CD4-positive, alpha-beta T cell (primary cell): Measurements from ENCODE around the gene KCNMA1. TPM values are rescaled to one million over a fixed set of nuclear protein-coding genes. Genes with fewer than 3 reads are reported as not detected.

ENCODE experiments used
- ATAC-seq: fragments of 200-7000 bp; cut with Tn5 transposase; one replicate; pipeline ENCODE4 v1.10.0; 2022; ENCODE audit warnings: mild to moderate bottlenecking; ENCODE audit not compliant: poor library complexity
- CTCF ChIA-PET: fragments of 350-600 bp; sonication (Branson Sonifier 250); formaldehyde crosslinking; loops from one replicate; lab custom pipeline; 2021; ENCODE audit warnings: antibody characterized with exemption, inconsistent platforms; lab: Charles Lee
- POLR2A ChIA-PET: fragments of 350-600 bp; sonication (Branson Sonifier 250); formaldehyde crosslinking; loops from one replicate; lab custom pipeline; 2021; ENCODE audit warnings: antibody characterized with exemption, inconsistent platforms; lab: Charles Lee
- DNase-seq, 14 experiments: peaks; one replicate each; pipeline ENCODE4 v3.0.0-alpha.2; 2013 to 2020; ENCODE audit warnings: mixed read lengths in 2 of 14
- H3K27ac ChIP-seq, 2 donors: one replicate each; pipeline versions ENCODE4 v1.5.1 to v1.7.0; 2013; ENCODE audit warnings: low read length in 2 of 2, low read depth in 1 of 2, mild to moderate bottlenecking in 1 of 2
- H3K27me3 ChIP-seq, 2 experiments: 1 replicate in 1 of 2; 2 replicates in 1 of 2; pipeline versions ENCODE4 v1.6.1 to v1.7.0; 2013; ENCODE audit warnings: low read length in 2 of 2, control low read depth in 1 of 2, mild to moderate bottlenecking in 1 of 2, moderate library complexity in 1 of 2; ENCODE audit not compliant: insufficient read depth in 2 of 2, control insufficient read depth in 1 of 2
- H3K36me3 ChIP-seq: one replicate; pipeline ENCODE4 v1.6.1; 2013; ENCODE audit warnings: low read length, control low read depth; ENCODE audit not compliant: insufficient read depth
- H3K4me1 ChIP-seq: one replicate; pipeline ENCODE4 v1.6.1; 2013; ENCODE audit warnings: low read length, control low read depth; ENCODE audit not compliant: insufficient read depth
- H3K4me3 ChIP-seq: one replicate; pipeline ENCODE4 v1.5.1; 2013; ENCODE audit warnings: mild to moderate bottlenecking, low read length, moderate library complexity
- H3K9me3 ChIP-seq, 2 experiments: 1 replicate in 1 of 2; 2 replicates in 1 of 2; pipeline versions ENCODE4 v1.6.1 to v1.7.0; 2013; ENCODE audit warnings: low read length in 2 of 2, mild to moderate bottlenecking in 2 of 2, control low read depth in 1 of 2, moderate library complexity in 1 of 2; ENCODE audit not compliant: control insufficient read depth in 1 of 2, insufficient read depth in 1 of 2
- H3K27ac Mint-ChIP-seq: one replicate; pipeline ENCODE4 v1.8.0; 2020; ENCODE audit warnings: mixed read lengths
- H3K27me3 Mint-ChIP-seq: one replicate; pipeline ENCODE4 v1.8.0; 2021; ENCODE audit warnings: mixed read lengths
- H3K36me3 Mint-ChIP-seq: one replicate; pipeline ENCODE4 v1.8.0; 2021; ENCODE audit warnings: low read depth, mixed read lengths
- H3K4me1 Mint-ChIP-seq: one replicate; pipeline ENCODE4 v1.8.0; 2021; ENCODE audit warnings: low read depth, mixed read lengths
- H3K4me3 Mint-ChIP-seq: one replicate; pipeline ENCODE4 v1.8.0; 2020; ENCODE audit warnings: mild to moderate bottlenecking, mixed read lengths
- H3K9me3 Mint-ChIP-seq: one replicate; pipeline ENCODE4 v1.8.0; 2020; ENCODE audit warnings: mixed read lengths
- intact Hi-C, 2 experiments: fragments of 100-400 bp; cut with DNase I in 1 of 2; cut with micrococcal nuclease in 1 of 2; formaldehyde crosslinking; loops; one replicate each; pipeline versions ENCODE4 v1.15.1 to v1.9.0; 2023 to 2025; cut with DNase I, micrococcal nuclease
- total RNA-seq, 174 experiments: library from RNA in 2 of 174; stranded (reverse) in 2 of 174; gene quantifications; one replicate each; pipeline ENCODE4 v1.2.3 and lab custom pipeline; 2021 to 2026
- TF ChIP-seq, protein P1 (sequence below): fragments of 200-600 bp; IDR thresholded peaks from one replicate; pipeline ENCODE4 v1.8.0; 2022; ENCODE audit warnings: antibody characterized with exemption, mild to moderate bottlenecking

Gene KCNMA1
- total RNA-seq, 2 experiments from 2014 or later, result not detected

GRCh38 chr10:77459905-77460304 lies 177.7 kb downstream of the KCNMA1 start:
- no peaks in the 10 kb centered on the region for H3K9me3 ChIP-seq
- no peak overlapping the region for H3K27ac Mint-ChIP-seq
- DNase-seq (no peak), ATAC-seq (no peak)
- TF ChIP-seq, protein P1, sequence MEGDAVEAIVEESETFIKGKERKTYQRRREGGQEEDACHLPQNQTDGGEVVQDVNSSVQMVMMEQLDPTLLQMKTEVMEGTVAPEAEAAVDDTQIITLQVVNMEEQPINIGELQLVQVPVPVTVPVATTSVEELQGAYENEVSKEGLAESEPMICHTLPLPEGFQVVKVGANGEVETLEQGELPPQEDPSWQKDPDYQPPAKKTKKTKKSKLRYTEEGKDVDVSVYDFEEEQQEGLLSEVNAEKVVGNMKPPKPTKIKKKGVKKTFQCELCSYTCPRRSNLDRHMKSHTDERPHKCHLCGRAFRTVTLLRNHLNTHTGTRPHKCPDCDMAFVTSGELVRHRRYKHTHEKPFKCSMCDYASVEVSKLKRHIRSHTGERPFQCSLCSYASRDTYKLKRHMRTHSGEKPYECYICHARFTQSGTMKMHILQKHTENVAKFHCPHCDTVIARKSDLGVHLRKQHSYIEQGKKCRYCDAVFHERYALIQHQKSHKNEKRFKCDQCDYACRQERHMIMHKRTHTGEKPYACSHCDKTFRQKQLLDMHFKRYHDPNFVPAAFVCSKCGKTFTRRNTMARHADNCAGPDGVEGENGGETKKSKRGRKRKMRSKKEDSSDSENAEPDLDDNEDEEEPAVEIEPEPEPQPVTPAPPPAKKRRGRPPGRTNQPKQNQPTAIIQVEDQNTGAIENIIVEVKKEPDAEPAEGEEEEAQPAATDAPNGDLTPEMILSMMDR, result no peak
- POLR2A ChIA-PET, result no interaction called here
- H3K4me1 ChIP-seq, result no peaks in the 10 kb centered on the region
- intact Hi-C loops, result no loop called here
- no peaks in the 10 kb centered on the region for H3K9me3 Mint-ChIP-seq
- H3K27ac ChIP-seq, result no peak overlapping the region
- no peak overlapping the region for H3K4me3 ChIP-seq
- H3K4me1 Mint-ChIP-seq, result no peaks in the 10 kb centered on the region
- H3K36me3 ChIP-seq, result no peaks in the 10 kb centered on the region
- no peak overlapping the region for H3K4me3 Mint-ChIP-seq
- no peaks in the 10 kb centered on the region for H3K36me3 Mint-ChIP-seq
- CTCF ChIA-PET, result no interaction called here
- H3K27me3 Mint-ChIP-seq, result no peaks in the 10 kb centered on the region
- peaks cover 0 to 5% of the 10 kb centered on the region in 2 experiments for H3K27me3 ChIP-seq

- Mint-ChIP-seq H3K36me3 (no peaks in the 10 kb centered on the region), H3K9me3 (no peaks in the 10 kb centered on the region), H3K4me1 (no peaks in the 10 kb centered on the region), H3K27me3 (no peaks in the 10 kb centered on the region), H3K27ac (no peak overlapping the region), H3K4me3 (no peak overlapping the region)
- ATAC-seq, result no peak
- Histone ChIP-seq H3K27ac (no peak overlapping the region), H3K9me3 (no peaks in the 10 kb centered on the region), H3K36me3 (no peaks in the 10 kb centered on the region), H3K27me3 (peaks cover 0 to 5% of the 10 kb centered on the region in 2 experiments), H3K4me1 (no peaks in the 10 kb centered on the region), H3K4me3 (no peak overlapping the region)
- CTCF ChIA-PET, result no interaction called here
- no peak for DNase-seq
- POLR2A ChIA-PET, result no interaction called here
- TF ChIP-seq, protein P1, result no peak
- intact Hi-C loops, result no loop called here
Measured at GRCh38 chr10:77458986-77459590, 178.5 kb downstream of the KCNMA1 start.

GRCh38 chr10:77457721-77458120 lies 179.9 kb downstream of the KCNMA1 start:
- ChIA-PET POLR2A (no interaction called here), CTCF (no interaction called here)
- H3K27me3 ChIP-seq, result peaks cover 0 to 5% of the 10 kb centered on the region in 2 experiments
- TF ChIP-seq, protein P1, result no peak
- no peaks in the 10 kb centered on the region for H3K27me3 Mint-ChIP-seq
- no peak overlapping the region for H3K4me3 ChIP-seq
- intact Hi-C loops, result no loop called here
- H3K9me3 ChIP-seq, result no peaks in the 10 kb centered on the region
- H3K27ac ChIP-seq, result no peak overlapping the region
- no peak overlapping the region for H3K27ac Mint-ChIP-seq
- H3K36me3 ChIP-seq, result no peaks in the 10 kb centered on the region
- DNase-seq (no peak), ATAC-seq (no peak)
- no peaks in the 10 kb centered on the region for H3K4me1 ChIP-seq
- H3K4me1 Mint-ChIP-seq, result no peaks in the 10 kb centered on the region
- no peaks in the 10 kb centered on the region for H3K36me3 Mint-ChIP-seq
- H3K9me3 Mint-ChIP-seq, result no peaks in the 10 kb centered on the region
- H3K4me3 Mint-ChIP-seq, result no peak overlapping the region
